ENCODE data around the gene RNASE3.

DNA sequence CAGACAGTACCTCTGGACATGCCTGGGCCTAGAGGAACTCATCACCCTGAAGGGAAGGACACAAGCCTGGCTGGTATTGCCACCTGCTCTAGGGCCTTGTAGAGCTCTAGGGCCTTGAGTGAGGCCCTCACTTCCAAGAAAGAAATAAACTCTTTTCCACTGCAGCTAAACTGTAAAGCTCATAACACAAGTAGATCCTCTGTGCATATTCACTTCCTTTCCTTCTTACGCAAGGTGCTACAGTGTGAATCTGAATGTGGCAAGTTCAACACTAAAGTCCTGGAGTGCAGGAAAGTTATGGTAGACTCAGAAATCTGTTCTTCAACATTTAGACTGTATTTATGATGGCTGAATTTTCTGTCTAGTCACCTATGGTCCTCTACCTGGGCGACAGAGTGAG, 14.5 kb downstream of the RNASE3 start:
- TF ChIP-seq CTCF (IDR thresholded peaks at IDR 0.05) (no peak), POLR2A (IDR thresholded peaks at IDR 0.05) (no peak)

Measured in uterus (tissue), 2 donors.